CD14-positive monocyte (primary cell): Measurements from ENCODE around the gene CPB2. TPM values are rescaled to one million over a fixed set of nuclear protein-coding genes. Genes with fewer than 3 reads are reported as not detected.

ENCODE experiments used
- DNase-seq, 3 donors: peaks; one replicate each; pipeline ENCODE4 v3.0.0-alpha.2; 2011 to 2022
- H2AFZ ChIP-seq: 2 replicates; pipeline ENCODE4 v1.6.0; 2012; ENCODE audit warnings: mild to moderate bottlenecking, low read depth, low read length, inconsistent platforms; ENCODE audit not compliant: insufficient read depth, poor library complexity, severe bottlenecking
- H3K27ac ChIP-seq, 2 donors: 1 replicate in 1 of 2; 2 replicates in 1 of 2; pipeline ENCODE4 v1.5.1; 2012 to 2013; ENCODE audit warnings: low read length in 2 of 2, control low read depth in 1 of 2, inconsistent platforms in 1 of 2, low read depth in 1 of 2, mild to moderate bottlenecking in 1 of 2
- H3K27me3 ChIP-seq, 2 donors: one replicate each; pipeline versions ENCODE4 v1.6.0 to v1.6.1; 2011 to 2013; ENCODE audit warnings: low read length in 2 of 2; ENCODE audit not compliant: control insufficient read depth in 2 of 2, insufficient read depth in 2 of 2
- H3K36me3 ChIP-seq, 2 donors: replicated peaks in 1 of 2; 1 replicate in 1 of 2; 2 replicates in 1 of 2; pipeline versions ENCODE4 v1.5.1 to v1.6.1; 2012 to 2013; ENCODE audit warnings: low read length in 2 of 2, control low read depth in 1 of 2, inconsistent platforms in 1 of 2, mild to moderate bottlenecking in 1 of 2; ENCODE audit not compliant: insufficient read depth in 2 of 2, control insufficient read depth in 1 of 2
- H3K4me1 ChIP-seq, 2 donors: 1 replicate in 1 of 2; 2 replicates in 1 of 2; pipeline versions ENCODE4 v1.5.1 to v1.6.1; 2012 to 2013; ENCODE audit warnings: low read length in 2 of 2, control low read depth in 1 of 2, inconsistent platforms in 1 of 2, mild to moderate bottlenecking in 1 of 2, moderate library complexity in 1 of 2; ENCODE audit not compliant: insufficient read depth in 2 of 2, control insufficient read depth in 1 of 2
- H3K4me2 ChIP-seq: replicated peaks from 2 replicates; pipeline ENCODE3; 2012; ENCODE audit warnings: low read length, moderate library complexity, mild to moderate bottlenecking; ENCODE audit not compliant: poor library complexity, severe bottlenecking; ENCODE audit errors: extremely low read depth
- H3K4me3 ChIP-seq, 3 experiments: fragments of 200-600 bp in 1 of 3; sonication (generic) in 1 of 3; replicated peaks in 1 of 3; 1 replicate in 2 of 3; 2 replicates in 1 of 3; pipeline ENCODE4 v1.5.1; 2011 to 2013; ENCODE audit warnings: low read length in 3 of 3, mild to moderate bottlenecking in 3 of 3, control low read depth in 2 of 3, low read depth in 2 of 3, inconsistent platforms in 1 of 3, moderate library complexity in 1 of 3
- H3K79me2 ChIP-seq: 2 replicates; pipeline ENCODE4 v1.6.0; 2012; ENCODE audit warnings: mild to moderate bottlenecking, control low read depth, inconsistent platforms, low read length, moderate library complexity; ENCODE audit not compliant: insufficient read depth
- H3K9ac ChIP-seq: 2 replicates; pipeline ENCODE4 v1.6.0; 2017; ENCODE audit warnings: low read length, mild to moderate bottlenecking; ENCODE audit not compliant: insufficient read depth, poor library complexity, severe bottlenecking
- H3K9me3 ChIP-seq, 2 donors: replicated peaks in 1 of 2; 1 replicate in 1 of 2; 2 replicates in 1 of 2; pipeline versions ENCODE4 v1.5.1 to v1.6.1; 2012 to 2013; ENCODE audit warnings: low read length in 2 of 2, control low read depth in 1 of 2; ENCODE audit not compliant: control insufficient read depth in 1 of 2, insufficient read depth in 1 of 2
- H4K20me1 ChIP-seq: 2 replicates; pipeline ENCODE4 v1.6.0; 2012; ENCODE audit warnings: mild to moderate bottlenecking, low read length, control low read depth, moderate library complexity; ENCODE audit not compliant: insufficient read depth
- H3K27ac Mint-ChIP-seq, 7 donors: one replicate each; pipeline ENCODE4 v1.8.0; 2020; ENCODE audit warnings: mild to moderate bottlenecking in 7 of 7, mixed read lengths in 7 of 7, moderate library complexity in 6 of 7, inconsistent platforms in 2 of 7
- H3K27me3 Mint-ChIP-seq, 3 donors: one replicate each; pipeline ENCODE4 v1.8.0; 2021 to 2022; ENCODE audit warnings: low read depth in 3 of 3, mild to moderate bottlenecking in 3 of 3, mixed read lengths in 3 of 3, moderate library complexity in 3 of 3, inconsistent platforms in 1 of 3
- H3K36me3 Mint-ChIP-seq, 2 donors: one replicate each; pipeline ENCODE4 v1.8.0; 2020; ENCODE audit warnings: mixed read lengths in 2 of 2, inconsistent platforms in 1 of 2, mild to moderate bottlenecking in 1 of 2
- H3K4me1 Mint-ChIP-seq: one replicate; pipeline ENCODE4 v1.8.0; 2020; ENCODE audit warnings: mild to moderate bottlenecking, mixed read lengths
- H3K4me3 Mint-ChIP-seq, 2 donors: one replicate each; pipeline ENCODE4 v1.8.0; 2020; ENCODE audit warnings: mild to moderate bottlenecking in 2 of 2, mixed read lengths in 2 of 2, moderate library complexity in 1 of 2
- H3K9me3 Mint-ChIP-seq, 7 donors: one replicate each; pipeline ENCODE4 v1.8.0; 2020 to 2022; ENCODE audit warnings: mixed read lengths in 7 of 7, mild to moderate bottlenecking in 6 of 7, moderate library complexity in 6 of 7, inconsistent platforms in 2 of 7
- CTCF ChIP-seq: fragments of 200-600 bp; IDR thresholded peaks from one replicate; pipeline ENCODE4 v1.8.0; 2022; ENCODE audit warnings: antibody characterized with exemption, mild to moderate bottlenecking
- WGBS: methylation state at CpG from one replicate; pipeline ENCODE4 v1.1.5; 2013; ENCODE audit warnings: missing lambda C conversion rate; ENCODE audit not compliant: insufficient coverage; 5-methylcytosine and 5-hydroxymethylcytosine counted together
- intact Hi-C, 2 donors: fragments of 100-400 bp; cut with micrococcal nuclease; formaldehyde crosslinking; loops; one replicate each; pipeline versions ENCODE4 v1.15.0 to v1.15.1; 2023
- polyA plus RNA-seq, 3 donors: library from polyadenylated mRNA; depleted of rRNA in 1 of 3; unstranded in 2 of 3; stranded (reverse) in 1 of 3; fragments of 300-500 nt in 2 of 3; fragments of >200 nt in 1 of 3; fragmentation: Illumina TruSeq in 2 of 3; gene quantifications; 1 replicate in 2 of 3; 2 replicates in 1 of 3; pipeline ENCODE4 v1.2.3, GENCODE V29; 2012 to 2021

Gene CPB2
- polyA plus RNA-seq, 3 donors, result 0.15 to 0.18 TPM; not detected in 1

- no peak for TF ChIP-seq CTCF
- Mint-ChIP-seq H3K4me3 (no peak overlapping the region), H3K27ac (no peak overlapping the region), H3K27me3 (peaks cover 1 to 6% (median 2%) of the 10 kb centered on the region in 3 donors), H3K9me3 (peaks cover 0 to 3% (median 0%) of the 10 kb centered on the region in 7 donors), H3K4me1 (peaks cover 6% of the 10 kb centered on the region), H3K36me3 (no peaks in the 10 kb centered on the region)
- Histone ChIP-seq H3K4me3 (no peak overlapping the region), H3K79me2 (no peaks in the 10 kb centered on the region), H3K36me3 (no peaks in the 10 kb centered on the region), H2AFZ (no peak overlapping the region), H4K20me1 (no peaks in the 10 kb centered on the region), H3K9me3 (no peaks in the 10 kb centered on the region), H3K4me1 (peaks cover 0 to 2% of the 10 kb centered on the region in 2 donors), H3K4me2 (no peak overlapping the region), H3K9ac (no peak overlapping the region), H3K27ac (no peak overlapping the region), H3K27me3 (no peaks in the 10 kb centered on the region)
- no peak for DNase-seq
- intact Hi-C loops, result no loop called here
- WGBS, result no CpG with 5 or more reads among the region's 3 CpGs
These were observed 10.4 kb downstream of the CPB2 start for GRCh38 chr13:46094478-46094877.

- DNase-seq, result no peak
- no peak for TF ChIP-seq CTCF
- H3K79me2 ChIP-seq, result no peaks in the 10 kb centered on the region
- Mint-ChIP-seq H3K9me3 (peaks cover 0 to 2% (median 0%) of the 10 kb centered on the region in 7 donors), H3K27me3 (peaks cover 0 to 6% (median 2%) of the 10 kb centered on the region in 3 donors), H3K27ac (no peak overlapping the region), H3K4me3 (no peak overlapping the region), H3K36me3 (no peaks in the 10 kb centered on the region), H3K4me1 (peaks cover 7% of the 10 kb centered on the region)
- no peaks in the 10 kb centered on the region for H3K9me3 ChIP-seq
- H3K4me1 ChIP-seq, result no peaks in the 10 kb centered on the region
- H3K4me2 ChIP-seq, result no peak overlapping the region
- H3K4me3 ChIP-seq, result no peak overlapping the region
- no peaks in the 10 kb centered on the region for H3K27me3 ChIP-seq
- intact Hi-C loops, result no loop called here
- H3K36me3 ChIP-seq, result no peaks in the 10 kb centered on the region
- WGBS, result 96% methylated on average over 3 of the region's 5 CpGs
- no peak overlapping the region for H3K9ac ChIP-seq
- H3K27ac ChIP-seq, result no peak overlapping the region
- H2AFZ ChIP-seq, result no peak overlapping the region
- no peaks in the 10 kb centered on the region for H4K20me1 ChIP-seq
These were observed 15.8 kb downstream of the CPB2 start for GRCh38 chr13:46088821-46089562.
